Esophagus squamous epithelium (tissue), 5 donors: ENCODE measurements around the gene TEC. TPM values are rescaled to one million over a fixed set of nuclear protein-coding genes. Genes with fewer than 3 reads are reported as not detected.

Source experiments
- DNase-seq: peaks from one replicate; lab custom pipeline; 2025; lab: John Stamatoyannopoulos, UW
- H3K27ac ChIP-seq, 4 donors: fragments of 200-600 bp; sonication (generic); one replicate each; pipeline ENCODE4 v1.5.1; 2016 to 2019; ENCODE audit warnings: mild to moderate bottlenecking in 1 of 4
- H3K27me3 ChIP-seq, 4 donors: fragments of 200-600 bp; sonication (generic); 1 replicate in 3 of 4; 2 replicates in 1 of 4; pipeline versions ENCODE4 v1.5.1 to v1.6.0; 2017 to 2021; ENCODE audit warnings: antibody characterized with exemption in 1 of 4
- H3K36me3 ChIP-seq, 3 donors: fragments of 200-600 bp; sonication (generic); one replicate each; pipeline ENCODE4 v1.5.1; 2016 to 2019
- H3K4me1 ChIP-seq, 3 donors: fragments of 200-600 bp; sonication (generic); one replicate each; pipeline ENCODE4 v1.5.1; 2017 to 2019
- H3K4me3 ChIP-seq, 4 donors: fragments of 200-600 bp; sonication (generic); 1 replicate in 3 of 4; 2 replicates in 1 of 4; pipeline ENCODE4 v1.5.1; 2016 to 2019; ENCODE audit warnings: mild to moderate bottlenecking in 2 of 4, moderate library complexity in 1 of 4
- H3K9me3 ChIP-seq, 3 donors: fragments of 200-600 bp; sonication (generic); one replicate each; pipeline ENCODE4 v1.5.1; 2016 to 2019
- CTCF ChIP-seq, 6 experiments: fragments of 450-650 bp in 4 of 6; fragments of 200-600 bp in 2 of 6; sonication (generic) in 2 of 6; IDR thresholded peaks; one replicate each; pipeline ENCODE4 v1.5.1; 2016 to 2019; ENCODE audit warnings: antibody characterized with exemption in 6 of 6, mild to moderate bottlenecking in 4 of 6, moderate library complexity in 4 of 6
- POLR2A ChIP-seq, 4 donors: fragments of 450-650 bp; IDR thresholded peaks; one replicate each; pipeline ENCODE4 v1.6.1; 2017; ENCODE audit warnings: antibody characterized with exemption in 4 of 4, mild to moderate bottlenecking in 4 of 4, moderate library complexity in 3 of 4
- WGBS, 2 donors: methylation state at CpG; one replicate each; pipeline ENCODE4 v1.1.5; 2018; 5-methylcytosine and 5-hydroxymethylcytosine counted together
- intact Hi-C: fragments of 100-400 bp; cut with DNase I; formaldehyde crosslinking; loops from one replicate; pipeline ENCODE4 v1.15.0; 2022
- total RNA-seq, 4 donors: library from RNA; depleted of rRNA; stranded (reverse); fragments of >200 nt; gene quantifications; one replicate each; pipeline ENCODE4 v1.1.0, GENCODE V29; 2016
- donor health status: DM: yes; HTN: yes; CAD: no.

The TEC gene
- total RNA-seq, 4 donors from 2014 or later = 3.8 to 8.6 (median 7.2) TPM

DNA sequence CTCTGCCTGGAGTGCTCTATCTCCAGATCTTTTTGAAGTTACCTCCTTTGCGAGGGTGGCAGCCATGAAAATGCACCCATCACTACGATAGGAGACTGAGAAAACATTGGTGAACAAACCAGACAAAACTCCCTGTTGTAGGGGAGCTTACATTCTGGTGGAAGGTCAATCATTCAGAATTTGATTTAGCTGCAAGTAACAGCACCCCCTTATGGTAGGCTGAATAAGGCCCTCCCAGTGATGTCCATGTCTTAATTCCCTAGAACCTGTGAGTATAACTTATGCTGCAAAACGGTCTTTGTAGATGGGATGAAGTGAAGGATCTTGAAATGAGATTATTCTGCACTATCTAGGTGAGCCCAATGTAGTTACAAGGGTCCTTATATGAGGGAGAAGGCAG, 5.6 kb upstream of the TEC start:
- Histone ChIP-seq H3K36me3 (no peaks in the 10 kb centered on the region), H3K4me1 (peaks cover 0 to 4% (median 0%) of the 10 kb centered on the region in 3 donors), H3K4me3 (no peak overlapping the region), H3K27ac (no peak overlapping the region), H3K27me3 (no peaks in the 10 kb centered on the region), H3K9me3 (peaks cover 0 to 7% (median 0%) of the 10 kb centered on the region in 3 donors)
- TF ChIP-seq POLR2A (IDR thresholded peaks at IDR 0.05) = no peak
- peak in 5 of 6 experiments; percentile 21 to 63 (median 40) for TF ChIP-seq CTCF (IDR thresholded peaks at IDR 0.05)
- no peak for DNase-seq
- intact Hi-C loops = loop anchor here (10.0 kb wide), 1 partner anchor 130 kb away; no protein-coding TSS in a partner anchor
- WGBS, 2 donors = 41 to 58% methylated on average over 3 of the region's 3 CpGs

DNA sequence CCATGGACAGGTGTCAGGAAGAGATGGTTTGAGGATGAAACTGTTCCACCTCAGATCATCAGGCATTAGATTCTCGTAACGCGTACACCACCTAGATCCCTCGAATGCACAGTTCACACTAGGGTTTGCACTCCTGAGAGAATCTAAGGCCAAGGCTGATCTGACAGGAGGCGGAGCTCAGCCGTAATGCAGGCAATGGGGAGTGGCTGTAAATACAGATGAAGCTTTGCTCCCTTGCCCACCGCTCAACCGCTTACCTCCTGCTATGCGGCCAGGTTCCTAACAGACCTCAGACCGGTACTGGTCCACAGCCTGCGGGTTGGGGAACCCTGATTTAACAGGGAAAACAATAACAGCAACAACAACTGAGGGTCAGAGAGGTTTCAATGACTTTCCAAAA, 2.0 kb upstream of the TEC start:
- no peak overlapping the region for H3K27ac ChIP-seq
- 89 to 95% methylated on average over 9 to 10 of the region's 11 CpGs for WGBS, 2 donors
- no peaks in the 10 kb centered on the region for H3K9me3 ChIP-seq
- TF ChIP-seq CTCF (IDR thresholded peaks at IDR 0.05) (no peak), POLR2A (IDR thresholded peaks at IDR 0.05) (no peak)
- peaks cover 0 to 29% (median 6%) of the 10 kb centered on the region in 3 donors for H3K4me1 ChIP-seq
- H3K4me3 ChIP-seq = no peak overlapping the region
- no peak for DNase-seq
- H3K36me3 ChIP-seq = no peaks in the 10 kb centered on the region
- intact Hi-C loops = loop anchor here (10.0 kb wide), 1 partner anchor 127 kb away; no protein-coding TSS in a partner anchor
- H3K27me3 ChIP-seq = no peaks in the 10 kb centered on the region

DNA sequence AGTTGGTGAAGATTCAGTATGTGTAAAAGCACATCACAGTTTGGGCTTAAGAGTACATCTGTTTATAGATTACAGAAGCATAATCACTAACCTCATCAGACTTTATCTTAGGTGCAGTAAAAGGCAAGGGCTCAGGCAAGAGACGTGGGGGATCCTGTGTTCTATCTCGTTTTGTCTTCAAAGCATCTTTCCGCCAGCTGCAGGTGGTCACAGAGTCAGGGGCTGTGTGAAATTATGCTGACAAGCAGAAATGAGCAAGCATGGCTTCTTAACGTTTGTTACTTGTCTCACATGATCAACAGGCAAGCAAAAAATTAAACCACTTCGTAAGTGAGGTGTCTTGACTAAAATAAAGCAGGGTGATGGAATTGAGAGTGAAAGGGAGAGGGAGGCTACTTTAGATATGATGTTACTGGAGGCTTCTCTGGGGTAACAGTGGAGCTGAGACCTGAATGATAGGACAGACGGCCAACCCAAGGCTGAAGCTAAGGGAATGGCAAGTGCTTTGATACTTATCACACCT, 1.4 kb upstream of the TEC start:
- no peak for DNase-seq
- Histone ChIP-seq H3K9me3 (no peaks in the 10 kb centered on the region), H3K36me3 (no peaks in the 10 kb centered on the region), H3K27me3 (no peaks in the 10 kb centered on the region), H3K27ac (peak overlapping the region; percentile 91 to 97 (median 94)), H3K4me1 (peaks cover 0 to 29% (median 6%) of the 10 kb centered on the region in 3 donors), H3K4me3 (no peak overlapping the region)
- TF ChIP-seq CTCF (IDR thresholded peaks at IDR 0.05) (no peak), POLR2A (IDR thresholded peaks at IDR 0.05) (no peak)
- 61 to 80% methylated on average over 6 of the region's 6 CpGs for WGBS, 2 donors
- intact Hi-C loops = loop anchor here (10.0 kb wide), 1 partner anchor 126 kb away; no protein-coding TSS in a partner anchor

DNA sequence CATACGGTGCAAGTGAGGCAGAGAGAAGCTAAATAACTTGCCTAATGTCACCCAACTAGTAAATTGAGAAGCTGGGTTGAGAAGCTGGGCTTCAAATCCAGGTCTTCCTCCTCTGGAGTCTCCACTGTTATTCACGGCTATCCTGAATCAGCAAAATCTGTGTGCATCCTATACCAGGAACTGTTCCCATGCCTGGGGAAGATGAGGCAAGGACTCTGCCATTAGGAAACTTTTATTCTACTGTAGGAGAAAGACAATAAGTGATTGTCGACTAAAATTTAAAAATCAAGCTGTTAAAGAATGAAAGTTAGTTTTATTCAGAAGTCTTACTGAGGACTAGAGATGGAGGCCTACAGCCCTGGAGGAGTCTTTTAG, 872 bp upstream of the TEC start:
- no peaks in the 10 kb centered on the region for H3K9me3 ChIP-seq
- peak overlapping the region; percentile 77 to 98 (median 90) for H3K4me3 ChIP-seq
- intact Hi-C loops = loop anchor here (10.0 kb wide), 1 partner anchor 126 kb away; no protein-coding TSS in a partner anchor
- peak overlapping the region; percentile 91 to 97 (median 94) for H3K27ac ChIP-seq
- no peaks in the 10 kb centered on the region for H3K27me3 ChIP-seq
- H3K4me1 ChIP-seq = peaks cover 0 to 29% (median 6%) of the 10 kb centered on the region in 3 donors
- TF ChIP-seq POLR2A (IDR thresholded peaks at IDR 0.05) = no peak
- no peak for TF ChIP-seq CTCF (IDR thresholded peaks at IDR 0.05)
- H3K36me3 ChIP-seq = no peaks in the 10 kb centered on the region
- WGBS, 2 donors = 75 to 76% methylated on average over 3 of the region's 3 CpGs
- no peak for DNase-seq

GRCh38 chr4:48269861-48270522, 354 bp upstream of the TEC start:
- peak; percentile 86 for DNase-seq
- WGBS, 2 donors = 14 to 18% methylated on average over 5 to 7 of the region's 41 CpGs
- H3K4me3 ChIP-seq = peak overlapping the region; percentile 77 to 98 (median 90)
- TF ChIP-seq CTCF (IDR thresholded peaks at IDR 0.05) (peak in 3 of 6 experiments; percentile 15 to 39 (median 32)), POLR2A (IDR thresholded peaks at IDR 0.05) (no peak)
- no peaks in the 10 kb centered on the region for H3K27me3 ChIP-seq
- peaks cover 0 to 29% (median 6%) of the 10 kb centered on the region in 3 donors for H3K4me1 ChIP-seq
- peak overlapping the region; percentile 91 to 97 (median 94) for H3K27ac ChIP-seq
- intact Hi-C loops = loop anchor here (10.0 kb wide), 1 partner anchor 125 kb away; no protein-coding TSS in a partner anchor
- no peaks in the 10 kb centered on the region for H3K9me3 ChIP-seq
- no peaks in the 10 kb centered on the region for H3K36me3 ChIP-seq
